ENCODE measurements around the gene MGAT4A.
"Not testable (repeated sequence)": the region's sequence is repeated elsewhere in the genome, so short reads cannot be mapped to it uniquely, and the experiment has no call there.

MGAT4A gene

DNA sequence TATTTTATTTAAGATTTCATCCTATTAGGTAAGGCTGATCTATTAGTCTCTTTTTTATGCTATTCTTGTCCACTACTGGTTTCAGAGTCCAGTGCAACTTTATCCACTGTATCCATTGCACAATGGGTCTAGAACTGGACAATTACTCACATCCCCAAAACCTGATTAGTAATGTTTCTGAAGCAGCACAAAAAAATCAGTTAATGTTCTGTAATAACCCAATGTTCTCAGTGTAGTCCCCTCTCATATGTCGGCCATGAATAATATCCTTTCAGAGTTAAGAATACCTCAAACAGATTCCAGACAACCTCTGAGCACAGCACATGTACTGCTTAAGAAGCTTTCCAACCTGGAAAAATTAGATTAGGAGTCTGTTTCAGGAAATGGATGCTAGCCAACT, 29.7 kb downstream of the MGAT4A start:
- DNase-seq: no peak

DNA sequence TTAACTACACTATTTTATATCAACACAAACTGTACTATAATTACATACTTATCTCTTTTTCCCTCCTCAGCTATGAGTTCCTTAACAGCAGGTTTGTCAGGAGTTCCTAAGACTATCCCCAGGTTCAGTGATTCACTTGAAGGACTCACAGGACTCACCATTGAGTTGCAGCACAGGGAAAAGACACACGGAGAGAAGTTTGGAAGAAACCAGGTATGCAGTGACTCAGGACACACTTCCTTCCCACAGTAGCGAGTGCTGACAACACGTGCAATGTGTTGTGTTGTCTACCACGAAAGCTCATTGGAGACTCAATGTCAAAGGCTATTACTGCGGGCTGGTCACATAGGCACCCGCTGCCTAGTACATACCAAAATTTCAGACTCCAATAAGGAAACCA, 32.0 kb downstream of the MGAT4A start:
- no peak for DNase-seq

DNA sequence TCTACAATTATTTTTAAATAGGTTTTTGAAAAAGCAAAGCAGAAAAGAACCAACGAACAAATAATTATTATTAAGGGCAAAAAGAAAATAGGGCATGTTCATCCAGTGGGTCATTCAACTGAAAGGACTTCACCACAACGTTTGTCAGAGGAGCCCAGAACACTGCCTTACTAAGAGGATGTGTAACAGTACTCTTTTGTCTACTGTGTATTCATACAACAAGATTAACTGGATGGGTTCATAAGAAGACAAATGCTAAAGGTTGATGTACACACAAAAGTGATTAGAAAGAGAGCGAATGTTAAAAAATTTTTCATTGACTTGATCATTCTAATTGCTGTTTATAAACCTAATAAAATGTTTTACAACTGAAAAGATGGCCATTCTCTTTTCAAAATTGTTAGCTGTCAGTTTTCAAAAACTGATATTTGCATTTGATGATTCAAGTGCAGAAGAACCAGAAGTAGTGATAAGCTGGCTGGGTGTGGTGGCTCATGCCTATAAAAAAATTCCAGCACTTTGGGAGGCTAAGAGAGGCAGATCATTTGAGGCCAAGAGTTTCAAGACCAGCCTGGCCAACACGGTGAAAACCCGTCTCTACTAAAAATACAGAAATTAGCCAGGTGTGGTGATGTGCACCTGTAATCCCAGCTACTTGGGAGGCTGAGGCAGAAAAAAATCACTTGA, 33.1 kb downstream of the MGAT4A start:
- DNase-seq: no peak

DNA sequence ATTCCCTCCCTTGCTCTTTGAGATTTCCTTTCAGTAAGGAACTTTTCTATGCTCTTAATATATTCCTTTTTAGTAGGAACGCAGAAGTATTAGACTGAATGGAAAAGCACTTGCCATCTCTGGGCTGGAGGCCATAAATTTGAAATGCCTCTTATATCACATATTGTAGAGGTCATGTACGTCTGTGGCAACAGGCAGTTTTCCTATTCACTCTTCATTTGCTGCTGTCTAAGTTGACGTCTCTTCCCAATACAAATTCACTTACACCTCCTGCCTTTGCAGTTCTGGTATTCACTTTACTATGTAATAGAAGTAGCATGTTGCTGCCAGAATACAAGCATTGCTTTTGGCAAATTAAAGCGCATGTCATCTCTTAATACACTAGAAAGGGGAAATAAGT, 34.7 kb downstream of the MGAT4A start:
- DNase-seq: no peak

DNA sequence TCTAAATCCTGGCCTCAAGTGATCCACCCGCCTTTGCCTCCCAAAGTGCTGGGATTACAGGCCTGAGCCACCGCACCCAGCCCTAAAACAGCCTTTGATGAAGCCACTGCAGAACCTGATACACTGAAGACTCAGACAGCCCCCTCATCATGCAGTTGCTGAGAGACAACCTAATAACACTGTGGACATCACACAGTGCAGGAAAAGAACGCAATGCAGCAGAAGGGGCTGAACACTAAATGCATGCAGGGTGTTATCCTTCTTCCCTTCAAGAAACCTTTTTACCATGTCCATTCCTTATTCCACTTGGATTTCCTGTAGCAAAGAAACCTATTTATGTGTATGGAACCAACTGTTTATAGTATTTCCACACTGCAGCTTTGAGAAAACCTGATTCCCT, 35.7 kb downstream of the MGAT4A start:
- no peak for DNase-seq

DNA sequence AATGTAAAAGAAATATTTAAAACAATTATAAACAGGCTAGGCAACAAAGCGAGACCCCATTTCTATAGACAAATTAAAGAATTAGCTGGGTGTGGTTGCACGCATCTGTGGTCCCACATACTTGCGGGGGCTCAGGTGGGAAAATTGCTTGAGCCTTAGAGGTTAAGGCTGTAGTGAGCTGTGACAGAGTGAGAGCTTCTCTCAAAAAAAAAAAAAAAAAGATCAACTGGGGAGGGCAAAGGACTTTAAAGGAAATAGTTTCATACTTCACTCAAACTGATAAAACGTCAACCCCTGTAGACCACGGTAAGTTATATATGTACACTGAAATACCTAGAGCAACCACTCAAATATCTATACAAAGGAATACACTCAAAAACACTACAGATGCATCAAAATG, 37.5 kb downstream of the MGAT4A start:
- no peak for DNase-seq

DNA sequence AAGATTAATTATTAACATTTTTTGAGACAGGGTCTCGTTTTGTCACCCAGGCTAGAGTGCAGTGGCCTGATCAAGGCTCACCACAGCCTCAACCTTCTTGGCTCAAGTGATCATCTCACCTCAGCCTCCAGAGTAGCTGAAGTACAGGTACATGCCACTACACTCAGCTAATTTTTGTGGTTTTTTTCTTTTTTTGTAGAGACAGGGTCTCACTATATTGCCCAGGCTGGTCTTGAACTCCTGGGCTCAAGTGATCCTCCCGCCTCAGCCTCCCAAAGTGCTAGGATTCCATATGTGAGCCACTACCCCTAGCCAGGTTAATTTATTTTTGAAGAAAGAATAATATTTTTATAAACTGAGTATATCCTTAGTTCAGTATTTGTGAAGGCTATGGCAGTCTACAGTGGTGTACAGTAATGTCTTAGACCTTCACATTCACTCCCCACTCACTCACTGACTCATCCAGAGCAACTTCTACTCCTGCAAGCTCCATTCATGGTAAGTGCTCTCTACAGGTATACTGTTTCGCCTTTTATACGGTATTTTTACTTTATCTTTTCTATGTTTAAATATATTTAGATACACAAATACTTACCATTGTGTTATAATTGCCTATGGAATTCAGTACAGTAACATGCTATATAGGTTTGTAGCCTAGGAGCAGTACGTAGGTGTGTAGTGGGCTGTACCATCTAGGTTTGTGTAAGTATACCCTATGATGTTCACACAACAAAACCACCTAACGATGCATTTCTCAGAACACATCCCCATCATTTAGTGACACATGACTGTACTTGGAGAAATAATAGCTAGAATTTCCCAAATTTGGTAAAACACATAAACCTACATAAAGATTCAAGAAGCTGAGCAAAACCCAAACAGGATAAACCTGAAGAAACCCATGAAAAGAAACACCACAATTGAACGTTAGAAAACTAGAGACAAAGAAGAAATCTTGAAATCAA, 38.6 kb downstream of the MGAT4A start:
- DNase-seq: no peak

DNA sequence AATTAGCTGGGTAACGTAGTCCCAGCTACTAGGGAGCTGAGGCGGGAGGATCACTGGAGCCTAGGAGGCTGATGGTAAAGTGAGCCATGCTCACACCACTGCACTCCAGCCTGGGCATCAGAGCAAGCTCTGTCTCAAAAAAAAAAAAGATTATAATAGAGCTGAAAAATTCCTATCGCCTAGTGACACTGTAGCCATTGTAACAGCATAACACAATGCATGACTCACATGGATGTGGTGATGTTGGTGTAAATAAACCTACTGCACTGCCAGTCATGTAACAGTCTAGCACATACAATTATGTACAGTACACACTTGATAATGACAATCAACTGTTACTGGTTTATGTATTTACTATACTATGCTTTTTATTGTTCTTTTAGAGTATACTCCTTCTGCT, 39.6 kb downstream of the MGAT4A start:
- DNase-seq: no peak

DNA sequence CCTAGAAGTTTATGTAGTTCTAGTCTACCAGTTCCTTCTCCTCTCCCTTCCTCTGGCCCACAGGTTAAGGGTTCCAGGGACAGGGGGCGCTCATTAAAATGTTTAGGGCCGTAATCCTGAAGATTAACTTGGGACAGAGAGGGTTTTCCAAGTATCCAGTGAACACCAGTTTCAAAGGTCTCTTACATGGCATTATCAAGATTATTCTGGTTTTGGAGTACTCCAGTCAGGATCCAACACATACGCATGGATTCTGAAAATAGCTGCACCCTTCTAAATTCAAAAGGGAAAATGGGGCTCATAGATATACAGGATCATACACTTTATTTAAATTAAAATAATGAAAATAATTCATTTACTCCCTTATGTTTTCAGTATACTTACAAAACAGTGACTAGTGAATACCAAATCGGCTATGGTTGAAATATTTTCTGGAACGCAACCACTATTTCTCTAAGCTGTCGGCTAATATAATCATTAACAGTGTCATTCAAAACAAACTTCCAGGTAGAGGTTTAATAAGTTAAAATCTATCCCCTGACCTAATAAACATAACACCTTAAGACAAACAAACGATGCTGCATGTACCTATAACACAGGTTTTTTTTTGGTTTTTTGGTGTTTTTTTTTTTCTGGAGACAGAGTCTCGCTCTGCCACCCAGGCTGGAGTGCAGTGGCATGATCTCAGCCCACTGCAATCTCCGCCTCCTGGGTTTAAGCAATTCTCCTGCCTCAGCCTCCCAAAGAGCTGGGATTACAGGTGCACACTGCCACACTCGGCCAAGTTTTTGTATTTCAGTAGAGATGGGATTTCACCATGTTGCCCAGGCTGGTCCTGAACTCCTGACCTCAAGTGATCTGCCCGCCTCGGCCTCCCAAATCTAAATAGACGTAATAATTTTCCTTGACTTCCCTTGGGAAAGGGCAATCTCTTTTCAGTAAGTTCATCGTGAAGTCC, 44.7 kb downstream of the MGAT4A start:
- no peak for DNase-seq

DNA sequence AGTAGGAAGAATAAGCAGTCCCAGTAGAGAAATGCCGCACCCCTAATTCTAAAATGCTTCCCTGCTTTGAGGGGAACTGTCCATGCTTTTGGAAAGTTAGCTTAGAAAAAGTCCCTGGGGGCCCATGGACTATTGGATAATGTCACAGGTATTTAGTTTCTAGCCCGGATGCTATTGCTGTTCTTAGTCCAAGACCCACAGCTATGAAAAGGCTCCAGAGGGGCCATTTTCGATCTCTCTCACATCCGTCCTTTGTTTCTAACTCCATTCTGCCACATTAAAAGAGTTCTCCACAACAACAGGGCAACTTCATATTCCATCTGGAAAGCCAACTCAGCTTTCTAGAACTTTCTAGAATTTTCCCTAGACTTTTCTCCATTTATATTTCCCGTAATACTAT, 47.2 kb downstream of the MGAT4A start:
- DNase-seq: no peak

DNA sequence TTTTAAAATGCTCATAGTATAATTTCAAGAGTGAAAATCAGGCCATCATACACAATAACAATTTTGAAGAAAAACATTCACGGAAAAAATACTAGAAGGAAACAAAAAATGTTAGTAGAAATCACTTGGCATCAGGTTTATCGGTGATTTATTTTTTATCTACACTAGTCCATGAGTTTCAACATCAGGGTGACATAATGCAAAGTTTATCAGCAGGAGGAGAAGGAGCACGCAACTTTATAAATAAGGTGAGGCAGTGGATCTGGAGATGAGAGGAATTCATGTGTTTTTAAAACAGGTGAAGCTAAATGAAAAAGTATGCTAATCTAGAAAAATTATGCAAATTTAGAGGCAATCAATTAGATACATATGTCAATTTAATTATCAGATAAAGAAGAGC, 54.2 kb downstream of the MGAT4A start:
- DNase-seq: no peak

DNA sequence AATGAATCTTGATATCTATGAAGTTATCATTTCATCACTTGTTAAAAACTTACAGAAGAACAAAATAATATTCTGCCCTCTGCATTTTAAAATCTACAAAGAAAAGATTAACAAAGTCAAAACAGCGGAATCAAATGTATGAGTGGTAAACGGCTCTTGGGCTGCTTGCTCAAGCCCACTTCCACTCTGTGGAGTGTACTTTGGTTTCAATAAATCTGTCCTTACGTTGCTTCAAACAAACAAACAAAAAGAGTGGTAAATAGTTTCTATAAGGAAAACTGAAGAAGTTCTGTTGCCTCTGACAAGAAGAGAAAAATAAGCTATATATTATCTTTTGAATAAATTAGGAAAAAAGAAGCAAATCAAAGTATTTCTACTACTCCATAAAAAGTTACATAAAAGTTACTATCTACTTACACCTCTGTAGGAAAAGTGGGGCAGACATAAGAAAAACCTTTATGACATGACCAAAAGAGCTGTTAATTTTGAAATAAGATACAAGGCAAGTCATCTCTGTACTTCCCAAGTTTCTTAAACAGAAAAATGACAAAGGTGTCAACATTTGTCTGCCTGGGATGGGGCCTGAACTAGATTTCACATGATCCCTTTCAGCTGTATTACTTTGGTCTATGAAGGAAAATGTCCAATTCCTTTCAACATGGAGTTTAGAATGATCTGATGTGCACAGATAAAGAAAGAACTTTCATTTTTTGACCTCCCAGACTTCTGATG, 56.5 kb downstream of the MGAT4A start:
- DNase-seq: no peak

DNA sequence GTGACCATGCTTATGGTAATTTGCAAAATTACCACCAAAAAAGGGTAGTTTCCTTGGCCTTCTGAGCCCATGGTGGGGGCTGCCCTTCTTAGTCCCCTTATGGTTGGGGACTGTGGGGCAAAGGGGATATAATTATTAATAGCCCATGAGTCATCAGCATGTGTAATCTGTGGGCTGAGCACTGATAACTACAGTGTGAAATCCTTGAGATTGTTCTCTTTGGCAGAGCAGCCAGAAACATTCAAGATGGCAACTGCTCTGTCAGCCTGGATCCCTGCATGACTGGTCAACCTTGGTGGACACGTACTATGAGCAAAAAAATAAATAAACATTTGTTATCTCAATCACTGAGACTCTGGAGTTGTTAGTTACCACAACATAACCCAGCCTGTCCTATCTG, 61.3 kb downstream of the MGAT4A start:
- no peak for DNase-seq

DNA sequence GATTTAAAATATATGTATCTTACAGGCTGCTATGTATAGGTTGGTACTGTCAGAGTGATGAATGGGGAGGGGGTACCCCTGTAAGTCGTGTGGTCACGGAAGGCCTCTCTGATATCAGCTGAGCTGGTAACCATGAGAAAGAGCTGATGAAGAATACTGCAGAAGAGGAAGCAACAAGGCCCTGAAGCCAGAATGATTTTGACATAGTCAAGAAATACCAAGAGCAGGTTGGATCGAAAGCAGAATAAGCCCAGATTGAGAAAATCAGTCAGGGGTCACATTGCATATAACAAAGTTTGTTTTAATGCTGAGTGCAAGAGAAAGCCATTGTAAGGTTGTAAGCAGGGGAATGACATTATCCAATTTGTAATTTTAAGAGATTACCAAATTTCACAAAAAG, 65.3 kb downstream of the MGAT4A start:
- DNase-seq: no peak

DNA sequence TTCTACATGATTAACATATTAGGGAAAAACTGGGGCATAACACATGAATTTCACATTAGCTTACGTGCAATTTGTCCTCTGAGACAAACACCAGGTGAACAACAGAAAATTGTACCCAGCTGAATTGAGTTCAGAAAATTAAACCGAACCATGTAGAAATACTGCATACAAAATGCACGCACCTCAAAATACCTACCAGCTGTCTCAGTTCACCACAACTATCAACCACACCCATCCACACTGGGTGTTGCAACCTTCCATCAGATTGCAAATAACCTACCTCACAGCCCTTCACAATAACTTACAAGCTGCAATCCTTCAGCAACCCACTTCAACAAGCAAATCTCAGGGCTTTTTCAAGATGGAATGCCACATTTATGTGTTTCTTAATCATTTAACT, 66.6 kb downstream of the MGAT4A start:
- no peak for DNase-seq

DNA sequence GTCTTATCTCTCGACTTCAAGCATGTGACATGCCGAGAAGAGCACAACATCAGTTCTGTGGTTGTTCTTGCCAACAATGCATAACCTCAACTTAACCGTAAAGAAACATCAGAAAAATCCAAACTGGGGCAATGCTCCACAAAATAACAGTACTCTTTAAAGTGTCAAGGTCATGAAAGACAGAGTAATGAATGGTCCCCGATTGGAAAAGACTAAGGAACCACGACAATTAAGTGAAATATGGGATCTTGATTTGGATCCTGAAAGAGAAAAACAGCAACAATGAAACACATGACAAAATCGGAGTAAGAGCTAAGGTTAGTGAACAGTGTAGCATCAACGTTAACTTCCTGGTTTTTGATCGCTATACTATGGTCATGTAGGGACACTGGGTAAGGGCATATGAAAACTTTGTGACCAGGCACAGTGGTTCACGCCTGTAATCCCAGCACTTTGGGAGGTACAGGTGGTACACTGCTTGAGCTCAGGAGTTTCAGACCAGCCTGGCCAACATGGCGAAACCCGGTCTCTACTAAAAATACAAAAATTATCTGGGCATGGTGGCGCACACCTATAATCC, 67.3 kb downstream of the MGAT4A start:
- no peak for DNase-seq

DNA sequence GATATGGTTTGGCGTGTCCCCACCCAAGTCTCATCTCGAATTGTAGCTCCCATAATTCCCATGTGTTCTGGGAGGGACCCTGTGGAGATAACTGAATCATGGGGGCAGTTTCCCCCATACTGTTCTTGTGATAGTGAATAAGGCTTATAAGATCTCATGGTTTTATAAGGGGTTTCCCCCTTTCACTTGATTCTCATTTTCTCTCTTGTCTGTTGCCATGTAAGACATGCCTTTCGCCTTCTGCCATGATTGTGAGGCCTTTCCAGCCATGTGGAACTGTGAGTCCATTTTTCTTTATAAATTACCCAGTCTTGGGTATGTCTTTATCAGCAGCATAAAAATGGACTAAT, 71.5 kb downstream of the MGAT4A start:
- not testable (repeated sequence) for DNase-seq

DNA sequence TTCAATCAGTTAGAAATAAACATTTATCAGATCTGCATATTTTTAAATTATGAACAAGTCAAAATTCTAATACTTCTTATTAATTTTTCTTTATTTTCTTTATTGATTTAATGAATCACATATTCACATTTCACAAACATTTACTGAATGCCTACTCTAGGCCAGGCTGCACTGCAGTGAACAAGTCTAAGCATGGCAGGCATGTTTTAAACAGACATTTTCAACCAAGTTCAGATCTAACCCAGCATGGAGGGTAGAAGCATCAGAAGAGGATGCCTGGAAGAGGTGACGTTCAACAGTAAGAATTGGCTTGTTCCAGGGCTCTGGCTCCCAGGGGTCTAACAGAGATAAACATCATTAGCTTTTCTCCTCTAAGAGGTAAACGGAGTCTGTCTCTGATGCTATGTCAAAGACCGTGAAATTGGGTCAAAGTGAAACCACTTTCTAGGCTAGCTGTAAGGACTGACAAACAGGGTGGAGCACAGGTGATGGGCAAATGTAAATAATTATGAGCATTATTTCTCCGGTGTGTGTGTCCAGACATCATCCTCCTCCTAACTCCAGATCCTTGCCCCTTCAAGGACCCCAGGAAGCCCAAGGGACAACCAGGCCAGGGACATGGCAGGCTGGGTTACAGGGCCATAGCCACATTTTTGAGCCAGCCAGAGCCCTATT, 72.0 kb downstream of the MGAT4A start:
- no peak for DNase-seq

DNA sequence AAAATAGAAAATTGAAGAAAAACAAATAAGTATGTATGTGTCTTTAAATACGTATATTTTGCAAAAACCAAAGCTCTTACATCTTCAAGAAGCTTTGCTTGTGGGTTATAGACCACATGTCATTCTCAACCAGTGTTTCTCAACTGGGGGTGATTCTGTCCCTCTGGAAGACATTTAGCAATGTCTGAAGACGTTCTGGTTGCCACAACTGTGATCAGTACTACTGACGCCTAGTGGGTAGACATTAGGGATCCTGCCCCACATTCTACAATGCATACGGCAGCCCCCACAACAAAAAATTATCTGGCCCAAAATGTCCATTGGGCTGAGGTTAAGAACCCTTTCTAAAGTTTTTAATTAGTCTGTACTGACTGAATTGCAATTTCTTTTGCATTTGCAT, 74.1 kb downstream of the MGAT4A start:
- DNase-seq: no peak

DNA sequence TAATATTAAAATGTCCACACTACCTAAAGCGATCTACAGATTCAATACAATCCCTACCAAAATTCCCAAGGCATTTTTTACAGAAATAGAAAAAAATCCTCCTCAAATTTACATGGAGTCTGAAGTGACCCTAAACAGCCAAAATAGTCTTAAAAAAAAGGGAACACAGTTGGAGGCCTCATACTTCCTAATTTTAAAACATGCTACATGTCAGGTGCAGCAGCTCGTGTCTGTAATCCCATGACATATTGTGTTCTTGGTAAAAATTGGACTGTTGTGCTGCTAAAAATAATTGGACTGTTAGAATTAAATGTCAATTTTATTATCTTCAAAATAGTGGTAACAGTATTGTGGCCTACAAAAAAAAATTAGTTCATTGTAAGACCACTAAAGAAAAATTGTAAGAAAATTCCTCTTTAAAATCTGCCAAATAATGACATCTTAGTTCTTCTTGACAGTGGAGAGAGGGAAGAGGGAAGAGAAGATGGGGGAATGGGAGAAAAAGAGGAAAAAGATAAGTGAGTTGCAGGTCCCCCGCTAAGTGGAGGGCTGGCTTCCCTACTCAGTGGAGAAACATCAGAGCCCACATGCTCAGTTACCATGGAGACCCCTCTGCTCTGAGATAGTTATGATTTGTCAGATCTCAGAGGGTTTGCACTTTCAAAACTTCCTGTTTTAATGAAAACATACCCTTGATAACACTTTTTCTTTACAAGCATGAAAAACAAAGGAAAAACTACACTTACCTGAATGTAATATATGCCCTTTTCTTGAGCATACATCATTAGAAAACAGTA, 76.0 kb downstream of the MGAT4A start:
- no peak for DNase-seq

DNA sequence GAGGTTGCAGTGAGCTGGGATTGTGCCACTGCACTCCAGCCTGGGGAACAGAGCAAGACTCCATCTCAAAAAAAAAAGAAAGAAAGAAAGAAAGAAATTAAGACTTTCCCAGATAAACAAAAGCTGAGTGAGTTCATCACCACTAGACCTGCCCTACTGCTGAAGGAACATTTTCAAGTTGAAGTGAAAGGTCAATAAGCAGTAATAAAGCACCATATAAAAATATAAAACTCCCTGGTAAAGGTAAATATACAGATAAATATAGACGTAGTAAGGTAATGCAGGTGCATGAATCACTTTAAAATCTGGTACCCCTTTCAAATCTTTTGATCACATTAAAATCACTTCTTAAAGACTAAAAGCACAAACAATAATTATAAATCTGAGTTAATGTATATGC, 79.9 kb downstream of the MGAT4A start:
- no peak for DNase-seq
